Measurements from ENCODE around the gene VAV3.

DNA sequence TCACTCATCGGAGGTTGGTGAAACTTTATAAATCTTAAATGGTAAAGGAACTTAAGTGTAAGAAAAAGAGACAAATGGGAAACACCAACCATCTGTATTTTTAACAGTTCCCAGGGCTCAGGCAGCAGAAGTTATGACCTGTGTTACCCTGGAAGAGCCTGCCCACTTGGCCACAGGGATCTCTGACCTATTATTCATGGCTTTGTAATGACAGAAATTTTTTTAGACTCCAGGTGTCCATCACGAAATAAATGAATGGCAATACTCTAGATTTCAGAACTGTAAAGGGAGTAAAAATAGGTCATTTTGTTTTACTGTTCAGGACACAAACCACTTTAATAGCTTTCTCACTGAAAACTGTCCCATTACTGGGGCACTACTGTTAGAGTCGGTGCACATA lies 389.8 kb downstream of the VAV3 start:
- TF ChIP-seq ZNF24 (IDR thresholded peaks at IDR 0.05) (no peak), ETS1 (CRISPR knock-in tag; IDR thresholded peaks at IDR 0.05) (no peak), ZNF709 (CRISPR knock-in tag; IDR thresholded peaks at IDR 0.05) (no peak), CTCF (CRISPR knock-in tag; IDR thresholded peaks at IDR 0.05) (no peak), BCLAF1 (IDR thresholded peaks at IDR 0.05) (no peak), RBM39 (IDR thresholded peaks at IDR 0.05; ENCODE audit: low read depth, low read length, poor library complexity, severe bottlenecking) (no peak), ZBTB40 (IDR thresholded peaks at IDR 0.05) (no peak), ZBTB40 (CRISPR knock-in tag; IDR thresholded peaks at IDR 0.05) (no peak), JUNB (CRISPR knock-in tag; IDR thresholded peaks at IDR 0.05; ENCODE audit: borderline replicate concordance) (no peak), NFRKB (IDR thresholded peaks at IDR 0.05) (no peak)
